Right lobe of liver (tissue), 6 donors: ENCODE measurements around the gene DDIAS. TPM values are rescaled to one million over a fixed set of nuclear protein-coding genes. Genes with fewer than 3 reads are reported as not detected.

Source experiments
- ATAC-seq, 4 donors: fragments of 200-7000 bp; cut with Tn5 transposase; one replicate each; pipeline ENCODE4 v1.9.1; 2020; ENCODE audit warnings: mild to moderate bottlenecking in 4 of 4, moderate library complexity in 4 of 4
- DNase-seq, 3 donors: peaks; one replicate each; pipeline ENCODE4 v3.0.0-alpha.2; 2020
- H3K27ac ChIP-seq, 3 donors: fragments of 200-600 bp; one replicate each; pipeline ENCODE4 v1.8.0; 2022
- H3K27me3 ChIP-seq, 2 donors: fragments of 200-600 bp; one replicate each; pipeline ENCODE4 v1.8.0; 2022
- H3K36me3 ChIP-seq, 4 donors: fragments of 200-600 bp; sonication (generic) in 1 of 4; one replicate each; pipeline versions ENCODE4 v1.5.1 to v1.8.0; 2017 to 2022; ENCODE audit warnings: control low read depth in 1 of 4
- H3K4me1 ChIP-seq, 4 donors: fragments of 200-600 bp; sonication (generic) in 1 of 4; one replicate each; pipeline versions ENCODE4 v1.5.1 to v1.8.0; 2017 to 2022; ENCODE audit warnings: control low read depth in 1 of 4
- H3K4me3 ChIP-seq, 3 donors: fragments of 200-600 bp; one replicate each; pipeline ENCODE4 v1.8.0; 2022
- H3K9me3 ChIP-seq, 4 donors: fragments of 200-600 bp; sonication (generic) in 1 of 4; one replicate each; pipeline versions ENCODE4 v1.5.1 to v1.8.0; 2017 to 2022; ENCODE audit warnings: control low read depth in 1 of 4
- POLR2A ChIP-seq: fragments of 450-650 bp; IDR thresholded peaks from one replicate; pipeline ENCODE4 v1.6.1; 2017; ENCODE audit warnings: antibody characterized with exemption, mild to moderate bottlenecking
- WGBS: methylation state at CpG from one replicate; pipeline ENCODE4 v1.1.6; 2018; ENCODE audit warnings: low coverage, low lambda C conversion rate; ENCODE audit not compliant: insufficient coverage; ENCODE audit errors: missing lambda C conversion rate; 5-methylcytosine and 5-hydroxymethylcytosine counted together
- intact Hi-C, 2 donors: fragments of 100-400 bp; cut with DNase I; formaldehyde crosslinking; loops; one replicate each; pipeline versions ENCODE4 v1.11.2 to v1.14.1; 2022
- total RNA-seq, 6 experiments: library from RNA; depleted of rRNA in 2 of 6; stranded (reverse); fragments of >200 nt in 2 of 6; fragmentation: NEBNext Ultra II Directional in 3 of 6; extraction: Animal tissue kit (Norgen Biotek cat#: 25700) in 3 of 6; gene quantifications; one replicate each; pipeline versions ENCODE4 v1.1.0 to v1.2.4, GENCODE V29; 2016 to 2023
- TF ChIP-seq, protein P1 (sequence below), 4 donors: fragments of 200-600 bp in 3 of 4; fragments of 450-650 bp in 1 of 4; IDR thresholded peaks; one replicate each; pipeline versions ENCODE4 v1.5.1 to v1.8.0; 2016 to 2022; ENCODE audit warnings: antibody characterized with exemption in 4 of 4, mild to moderate bottlenecking in 2 of 4
- donor health status: DM: no; HTN: yes; CAD: no.
- donor health status: DM: no; HTN: no; CAD: no.
- donor health status: DM: no; HTN: no; CAD: no.
- donor health status: DM: no; HTN: yes; CAD: no.
- donor health status: DM: no; HTN: yes; CAD: no.

The DDIAS gene
- total RNA-seq, 6 experiments from 2014 or later: 0.83 to 3.1 (median 1.2) TPM

DNA sequence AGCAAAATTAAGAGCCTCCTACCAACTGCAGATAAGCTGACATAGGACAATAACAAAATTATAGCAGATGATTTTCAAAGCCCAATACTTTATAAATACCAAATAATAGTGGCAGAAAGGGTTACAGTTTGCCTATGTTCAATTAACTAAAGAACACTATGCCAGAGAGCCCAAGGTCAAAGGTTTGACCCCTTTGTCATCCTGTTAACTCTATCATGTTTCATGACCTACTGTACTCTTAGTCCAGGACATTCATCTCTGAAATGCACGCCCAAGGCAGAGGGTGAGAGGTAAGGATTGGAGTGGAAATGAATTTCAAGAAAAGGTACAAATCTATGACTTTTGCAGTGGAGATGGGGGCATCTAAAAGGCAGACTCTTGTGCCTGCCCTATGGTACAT, 70.6 kb downstream of the DDIAS start:
- Histone ChIP-seq H3K27ac (no peak overlapping the region), H3K4me1 (no peaks in the 10 kb centered on the region), H3K9me3 (no peaks in the 10 kb centered on the region), H3K36me3 (no peaks in the 10 kb centered on the region), H3K27me3 (no peaks in the 10 kb centered on the region), H3K4me3 (no peak overlapping the region)
- DNase-seq (no peak), ATAC-seq (no peak)
- TF ChIP-seq, protein P1, sequence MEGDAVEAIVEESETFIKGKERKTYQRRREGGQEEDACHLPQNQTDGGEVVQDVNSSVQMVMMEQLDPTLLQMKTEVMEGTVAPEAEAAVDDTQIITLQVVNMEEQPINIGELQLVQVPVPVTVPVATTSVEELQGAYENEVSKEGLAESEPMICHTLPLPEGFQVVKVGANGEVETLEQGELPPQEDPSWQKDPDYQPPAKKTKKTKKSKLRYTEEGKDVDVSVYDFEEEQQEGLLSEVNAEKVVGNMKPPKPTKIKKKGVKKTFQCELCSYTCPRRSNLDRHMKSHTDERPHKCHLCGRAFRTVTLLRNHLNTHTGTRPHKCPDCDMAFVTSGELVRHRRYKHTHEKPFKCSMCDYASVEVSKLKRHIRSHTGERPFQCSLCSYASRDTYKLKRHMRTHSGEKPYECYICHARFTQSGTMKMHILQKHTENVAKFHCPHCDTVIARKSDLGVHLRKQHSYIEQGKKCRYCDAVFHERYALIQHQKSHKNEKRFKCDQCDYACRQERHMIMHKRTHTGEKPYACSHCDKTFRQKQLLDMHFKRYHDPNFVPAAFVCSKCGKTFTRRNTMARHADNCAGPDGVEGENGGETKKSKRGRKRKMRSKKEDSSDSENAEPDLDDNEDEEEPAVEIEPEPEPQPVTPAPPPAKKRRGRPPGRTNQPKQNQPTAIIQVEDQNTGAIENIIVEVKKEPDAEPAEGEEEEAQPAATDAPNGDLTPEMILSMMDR (IDR thresholded peaks at IDR 0.05): no peak
- TF ChIP-seq POLR2A: no peak
- WGBS: 33% methylated on average over 1 of the region's 1 CpG
- intact Hi-C loops: no loop called here

DNA sequence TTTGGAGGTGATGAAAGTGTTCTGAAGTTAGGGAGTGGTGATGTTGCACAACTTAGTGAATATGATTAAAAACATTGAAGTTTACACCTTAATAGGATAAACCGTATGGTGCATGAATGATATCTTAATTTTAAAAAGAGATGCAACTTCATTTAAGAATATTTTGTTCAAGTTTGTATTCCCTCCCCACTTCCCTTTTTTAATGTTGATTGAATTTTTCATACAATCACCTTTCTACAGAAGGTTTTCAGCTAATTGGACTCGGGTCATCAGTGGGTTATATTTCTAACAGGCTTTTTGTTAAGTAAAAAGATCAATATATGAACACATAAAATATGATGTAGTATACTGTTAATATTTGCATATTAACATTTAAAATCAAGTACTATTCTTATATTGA, 72.6 kb downstream of the DDIAS start:
- H3K4me3 ChIP-seq: no peak overlapping the region
- no peaks in the 10 kb centered on the region for H3K36me3 ChIP-seq
- intact Hi-C loops: no loop called here
- TF ChIP-seq POLR2A: no peak
- TF ChIP-seq, protein P1 (IDR thresholded peaks at IDR 0.05): no peak
- DNase-seq (no peak), ATAC-seq (no peak)
- H3K9me3 ChIP-seq: no peaks in the 10 kb centered on the region
- WGBS: 84% methylated on average over 2 of the region's 2 CpGs
- H3K27ac ChIP-seq: no peak overlapping the region
- H3K4me1 ChIP-seq: no peaks in the 10 kb centered on the region
- H3K27me3 ChIP-seq: no peaks in the 10 kb centered on the region

DNA sequence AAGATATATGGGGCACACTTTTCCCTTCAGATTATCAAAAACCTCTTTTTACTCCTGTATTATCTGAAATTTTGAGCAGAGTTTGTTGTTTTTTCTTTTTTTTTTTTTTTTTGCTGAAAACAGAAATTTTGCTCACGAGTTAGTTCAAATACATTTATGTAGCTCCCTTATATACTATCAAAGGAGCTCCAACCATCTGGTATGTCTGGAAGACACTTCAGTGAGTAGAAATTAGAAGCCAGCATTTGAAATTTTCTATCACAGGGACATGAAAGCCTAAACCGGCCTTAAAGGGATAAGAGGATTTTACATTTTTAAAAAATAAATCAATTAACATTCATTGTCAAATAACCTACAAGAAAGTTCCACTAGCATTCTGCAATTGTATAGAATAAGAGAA, 73.3 kb downstream of the DDIAS start:
- H3K4me3 ChIP-seq: no peak overlapping the region
- intact Hi-C loops: no loop called here
- TF ChIP-seq, protein P1 (IDR thresholded peaks at IDR 0.05): no peak
- TF ChIP-seq POLR2A: no peak
- no peaks in the 10 kb centered on the region for H3K27me3 ChIP-seq
- ATAC-seq (no peak), DNase-seq (no peak)
- no peak overlapping the region for H3K27ac ChIP-seq
- WGBS: 77% methylated on average over 2 of the region's 2 CpGs
- no peaks in the 10 kb centered on the region for H3K4me1 ChIP-seq
- no peaks in the 10 kb centered on the region for H3K9me3 ChIP-seq
- H3K36me3 ChIP-seq: no peaks in the 10 kb centered on the region

DNA sequence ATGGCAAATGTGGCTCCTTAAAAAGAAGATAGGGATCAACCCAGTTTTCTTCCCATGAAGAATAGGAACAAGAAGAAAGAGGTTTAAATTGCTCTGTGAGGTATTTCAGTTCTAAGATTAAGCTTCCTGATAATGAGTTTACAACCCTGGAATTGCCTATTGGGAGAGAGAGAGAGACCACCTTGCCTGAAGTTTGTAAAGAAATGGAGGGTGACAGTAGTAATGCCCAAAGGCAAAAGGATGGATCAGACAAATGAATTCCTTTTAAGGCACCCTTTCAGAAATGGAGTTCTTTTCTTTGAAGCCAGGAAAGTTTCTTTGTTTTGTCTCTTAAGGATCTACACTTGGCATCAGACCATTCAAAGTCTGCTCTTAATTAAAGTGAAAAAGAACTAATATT, 74.3 kb downstream of the DDIAS start:
- Histone ChIP-seq H3K4me1 (no peaks in the 10 kb centered on the region), H3K27me3 (no peaks in the 10 kb centered on the region), H3K9me3 (no peaks in the 10 kb centered on the region), H3K36me3 (no peaks in the 10 kb centered on the region), H3K4me3 (no peak overlapping the region), H3K27ac (no peak overlapping the region)
- ATAC-seq (no peak), DNase-seq (no peak)
- intact Hi-C loops: no loop called here
- TF ChIP-seq, protein P1 (IDR thresholded peaks at IDR 0.05): no peak
- no peak for TF ChIP-seq POLR2A

DNA sequence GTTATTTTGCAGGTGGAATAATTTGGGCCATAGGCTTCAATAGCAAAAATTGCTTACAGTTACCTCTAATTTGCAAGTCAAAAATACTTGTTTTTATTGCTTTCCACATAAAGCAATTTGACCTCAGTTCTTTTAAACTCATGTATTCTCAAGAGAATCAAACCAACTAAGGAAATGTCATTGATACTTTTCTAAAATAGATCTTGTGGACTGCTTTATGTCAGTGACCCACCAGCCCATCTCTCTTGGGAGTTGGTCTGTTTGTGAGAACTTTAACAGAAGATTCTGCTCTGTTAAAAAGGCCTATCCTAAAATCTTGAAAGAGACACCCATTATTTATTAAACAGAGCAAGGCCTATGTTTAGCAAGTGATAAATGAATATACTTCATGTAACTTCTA, 75.2 kb downstream of the DDIAS start:
- no peaks in the 10 kb centered on the region for H3K27me3 ChIP-seq
- intact Hi-C loops: no loop called here
- peaks cover 0 to 3% (median 0%) of the 10 kb centered on the region in 4 donors for H3K36me3 ChIP-seq
- H3K4me1 ChIP-seq: no peaks in the 10 kb centered on the region
- H3K4me3 ChIP-seq: no peak overlapping the region
- H3K27ac ChIP-seq: no peak overlapping the region
- H3K9me3 ChIP-seq: no peaks in the 10 kb centered on the region
- ATAC-seq: no peak
- no peak for DNase-seq
- TF ChIP-seq POLR2A: no peak
- TF ChIP-seq, protein P1 (IDR thresholded peaks at IDR 0.05): no peak
